Activated CD4-positive, CD25-positive, alpha-beta regulatory T cell treated with anti-CD3 and anti-CD28 coated beads, Interleukin-2, amount 50 U/mL, for 24 hours (primary cell): ENCODE results near the gene NDUFA7.
"Not testable (repeated sequence)": the region's sequence is repeated elsewhere in the genome, so short reads cannot be mapped to it uniquely, and the experiment has no call there.

Source experiments
- ATAC-seq, 2 donors: fragments of 150-1000 bp; cut with Tn5 transposase; one replicate each; pipeline ENCODE4 v1.10.0; 2021; ENCODE audit warnings: mild to moderate bottlenecking in 1 of 2, moderate library complexity in 1 of 2

NDUFA7 gene

GRCh38 chr19:8318835-8319234 is 2.3 kb downstream of the NDUFA7 start:
- ATAC-seq = not testable (repeated sequence)

- no peak for ATAC-seq
Observed at GRCh38 chr19:8316351-8317125, 4.6 kb downstream of the NDUFA7 start.

- not testable (repeated sequence) for ATAC-seq
Observed at GRCh38 chr19:8314981-8315640, 6.1 kb downstream of the NDUFA7 start.

- ATAC-seq = no peak
Observed at GRCh38 chr19:8311461-8312260, 9.5 kb downstream of the NDUFA7 start.

GRCh38 chr19:8310342-8311055 is 10.7 kb downstream of the NDUFA7 start:
- ATAC-seq = no peak

GRCh38 chr19:8308891-8309291 is 12.3 kb downstream of the NDUFA7 start:
- ATAC-seq = no peak

- peak; percentile 93 to 96 for ATAC-seq
Observed at GRCh38 chr19:8307965-8308866, 13.0 kb downstream of the NDUFA7 start, which contains the start of gene CD320. Gene CD320 (minus strand): TSS chr19:8308358. CDS start chr19:8308290, 68 bp downstream.

- ATAC-seq = no peak
Observed at GRCh38 chr19:8307400-8307964, 13.7 kb downstream of the NDUFA7 start.

GRCh38 chr19:8306235-8307054 is 14.7 kb downstream of the NDUFA7 start:
- no peak for ATAC-seq

- no peak for ATAC-seq
Observed at GRCh38 chr19:8305798-8306197, 15.4 kb downstream of the NDUFA7 start.

- no peak for ATAC-seq
Observed at GRCh38 chr19:8304841-8305621, 16.1 kb downstream of the NDUFA7 start.

- ATAC-seq = no peak
Observed at GRCh38 chr19:8302734-8303133, 18.4 kb downstream of the NDUFA7 start.

- no peak for ATAC-seq
Observed at GRCh38 chr19:8302357-8302691, 18.9 kb downstream of the NDUFA7 start.

GRCh38 chr19:8291337-8291736 is 29.8 kb downstream of the NDUFA7 start:
- peak in 1 of 2 donors; percentile 60 for ATAC-seq

GRCh38 chr19:8276508-8276907 is 44.7 kb downstream of the NDUFA7 start:
- ATAC-seq = not testable (repeated sequence)

- ATAC-seq = no peak
Observed at GRCh38 chr19:8269724-8270123, 51.5 kb downstream of the NDUFA7 start.

- no peak for ATAC-seq
Observed at GRCh38 chr19:8265872-8266271, 55.3 kb downstream of the NDUFA7 start.

GRCh38 chr19:8264248-8264647 is 56.9 kb downstream of the NDUFA7 start:
- not testable (repeated sequence) for ATAC-seq

GRCh38 chr19:8262431-8262830 is 58.7 kb downstream of the NDUFA7 start:
- ATAC-seq = no peak

- no peak for ATAC-seq
Observed at GRCh38 chr19:8261881-8262280, 59.3 kb downstream of the NDUFA7 start.
